HL-60 (cell line): ENCODE measurements around the gene SLC22A23.
A peak's percentile ranks its signal among the peaks of the same experiment; 100 is the strongest.

Experiments used
- DNase-seq, 2 experiments: peaks; one replicate each; pipeline ENCODE4 v3.0.0-alpha.2; 2010 to 2020; ENCODE audit warnings: low read depth in 1 of 2, low spot score in 1 of 2
- H3K27ac ChIP-seq: fragments of 250-450 bp; sonication (Bioruptor Pico); replicated peaks from 2 replicates; pipeline ENCODE4 v1.5.1; 2020; ENCODE audit warnings: mild to moderate bottlenecking, moderate library complexity
- H3K27me3 ChIP-seq: fragments of 250-450 bp; sonication (Bioruptor Pico); 2 replicates; pipeline ENCODE4 v1.5.1; 2021; ENCODE audit warnings: mild to moderate bottlenecking, moderate library complexity; ENCODE audit not compliant: insufficient read depth, poor library complexity, severe bottlenecking
- H3K4me3 ChIP-seq: replicated peaks from 2 replicates; pipeline ENCODE4 v1.5.1; 2011; ENCODE audit warnings: mild to moderate bottlenecking, control low read depth, low read length; ENCODE audit not compliant: insufficient read depth
- CTCF ChIP-seq: IDR thresholded peaks from one replicate; pipeline ENCODE4 v1.5.1; 2011; ENCODE audit warnings: low read length, control low read depth, inconsistent platforms; ENCODE audit not compliant: insufficient read depth
- GABPA ChIP-seq: IDR thresholded peaks from 2 replicates; pipeline ENCODE4 v1.6.1; 2012; ENCODE audit warnings: low read depth
- POLR2AphosphoS5 ChIP-seq: IDR thresholded peaks from 2 replicates; pipeline ENCODE4 v1.6.1; 2012; ENCODE audit warnings: low read depth
- REST ChIP-seq: IDR thresholded peaks from 2 replicates; pipeline ENCODE4 v1.6.1; 2012; ENCODE audit warnings: low read depth; ENCODE audit not compliant: insufficient replicate concordance
- SPI1 ChIP-seq: IDR thresholded peaks from 2 replicates; pipeline ENCODE4 v1.6.1; 2012; ENCODE audit warnings: low read depth, mild to moderate bottlenecking, borderline replicate concordance

The SLC22A23 gene

GRCh38 chr6:3228046-3228671 lies 228.7 kb downstream of the SLC22A23 start:
- H3K4me3 ChIP-seq, result no peak overlapping the region
- TF ChIP-seq CTCF (no peak), SPI1 (no peak), REST (no peak), GABPA (no peak), POLR2AphosphoS5 (no peak)
- no peak overlapping the region for H3K27ac ChIP-seq
- peaks cover 87% of the 10 kb centered on the region for H3K27me3 ChIP-seq
- no peak for DNase-seq

- no peak for DNase-seq
- H3K27me3 ChIP-seq, result peaks cover 82% of the 10 kb centered on the region
Measured at GRCh38 chr6:3227363-3228045, 229.3 kb downstream of the SLC22A23 start, which contains the start of gene TUBB2B. TUBB2B (minus strand) TSS chr6:3227653; CDS start chr6:3227543, 110 bp downstream.

More at GRCh38 chr6:3227363-3228045, 229.3 kb downstream of the SLC22A23 start, which contains the start of gene TUBB2B:
- Histone ChIP-seq H3K27ac (no peak within 1 kb of the TSS), H3K4me3 (peak within 1 kb of the TSS; percentile 9; the same call in 1 of the 2 replicates)
- TF ChIP-seq SPI1, result no peak
- TF ChIP-seq GABPA, result no peak
- no peak for TF ChIP-seq REST
- TF ChIP-seq POLR2AphosphoS5, result no peak
- no peak for TF ChIP-seq CTCF
